HEK293 (cell line): Measurements from ENCODE around the gene ALG12.

Source experiments
- BCL11A ChIP-seq: fragments of 450-650 bp; formaldehyde crosslinking; IDR thresholded peaks from 2 replicates; pipeline ENCODE4 v1.5.1; 2016; ENCODE audit warnings: low read depth, missing biosample characterization, missing genetic modification characterization
- FEZF1 ChIP-seq: fragments of 450-650 bp; formaldehyde crosslinking; IDR thresholded peaks from 2 replicates; pipeline ENCODE4 v1.5.1; 2016; ENCODE audit warnings: missing biosample characterization, missing genetic modification characterization
- GFI1B ChIP-seq: fragments of 450-650 bp; formaldehyde crosslinking; IDR thresholded peaks from 2 replicates; pipeline ENCODE4 v1.5.1; 2016; ENCODE audit warnings: missing biosample characterization, missing genetic modification characterization
- GLI2 ChIP-seq: fragments of 450-650 bp; formaldehyde crosslinking; IDR thresholded peaks from 2 replicates; pipeline ENCODE4; 2017; ENCODE audit warnings: missing biosample characterization, missing genetic modification characterization, low read depth, borderline replicate concordance
- HOXD13 ChIP-seq: sonication (generic); formaldehyde crosslinking; IDR thresholded peaks from 2 replicates; pipeline ENCODE4 v1.8.0; 2022; ENCODE audit warnings: missing genetic modification reagents, borderline replicate concordance
- INSM2 ChIP-seq: fragments of 450-650 bp; formaldehyde crosslinking; IDR thresholded peaks from 2 replicates; pipeline ENCODE4 v1.5.1; 2016; ENCODE audit warnings: missing biosample characterization, missing genetic modification characterization
- KLF10 ChIP-seq: fragments of 450-650 bp; IDR thresholded peaks from 2 replicates; pipeline ENCODE4 v1.5.1; 2018; ENCODE audit warnings: missing biosample characterization, mild to moderate bottlenecking, missing genetic modification characterization
- KLF7 ChIP-seq: fragments of 450-650 bp; formaldehyde crosslinking; IDR thresholded peaks from 2 replicates; pipeline ENCODE4 v1.5.1; 2016; ENCODE audit warnings: missing biosample characterization, missing genetic modification characterization, borderline replicate concordance
- MZF1 ChIP-seq: fragments of 450-650 bp; formaldehyde crosslinking; IDR thresholded peaks from 2 replicates; pipeline ENCODE4 v1.5.1; 2017; ENCODE audit warnings: missing biosample characterization, missing genetic modification characterization, borderline replicate concordance
- SP7 ChIP-seq: fragments of 450-650 bp; formaldehyde crosslinking; IDR thresholded peaks from 2 replicates; pipeline ENCODE4 v1.5.1; 2016; ENCODE audit warnings: missing biosample characterization, missing genetic modification characterization
- ZBTB26 ChIP-seq: fragments of 450-650 bp; formaldehyde crosslinking; optimal IDR thresholded peaks from 2 replicates; pipeline ENCODE3; 2016; ENCODE audit warnings: missing biosample characterization, mild to moderate bottlenecking, missing genetic modification characterization
- ZFHX2 ChIP-seq: fragments of 450-650 bp; formaldehyde crosslinking; conservative IDR thresholded peaks from 2 replicates; pipeline ENCODE4 v1.5.1; 2016; ENCODE audit warnings: missing biosample characterization, missing genetic modification characterization
- ZNF140 ChIP-seq: fragments of 450-650 bp; formaldehyde crosslinking; IDR thresholded peaks from 2 replicates; pipeline ENCODE4 v1.5.1; 2016; ENCODE audit warnings: missing biosample characterization, missing genetic modification characterization
- ZNF157 ChIP-seq: fragments of 450-650 bp; formaldehyde crosslinking; IDR thresholded peaks from 2 replicates; pipeline ENCODE4 v1.5.1; 2016; ENCODE audit warnings: missing biosample characterization, missing genetic modification characterization
- ZNF214 ChIP-seq: fragments of 450-650 bp; formaldehyde crosslinking; IDR thresholded peaks from 2 replicates; pipeline ENCODE4 v1.5.1; 2017; ENCODE audit warnings: missing biosample characterization, mild to moderate bottlenecking, missing genetic modification characterization, borderline replicate concordance
- ZNF23 ChIP-seq: fragments of 450-650 bp; formaldehyde crosslinking; IDR thresholded peaks from 2 replicates; pipeline ENCODE4 v1.5.1; 2016; ENCODE audit warnings: missing biosample characterization, missing genetic modification characterization, borderline replicate concordance
- ZNF266 ChIP-seq: fragments of 450-650 bp; formaldehyde crosslinking; IDR thresholded peaks from 2 replicates; pipeline ENCODE4 v1.5.1; 2016; ENCODE audit warnings: missing biosample characterization, missing genetic modification characterization, low read depth
- ZNF335 ChIP-seq: fragments of 450-650 bp; formaldehyde crosslinking; conservative IDR thresholded peaks from 2 replicates; pipeline ENCODE4 v1.5.1; 2016; ENCODE audit warnings: missing biosample characterization, missing genetic modification characterization
- ZNF341 ChIP-seq: fragments of 450-650 bp; formaldehyde crosslinking; IDR thresholded peaks from 2 replicates; pipeline ENCODE4; 2016; ENCODE audit warnings: low read depth, missing biosample characterization, missing genetic modification characterization
- ZNF37A ChIP-seq: fragments of 450-650 bp; IDR thresholded peaks from 2 replicates; pipeline ENCODE4 v1.5.1; 2018; ENCODE audit warnings: missing biosample characterization, missing genetic modification characterization
- ZNF404 ChIP-seq: fragments of 450-650 bp; formaldehyde crosslinking; IDR thresholded peaks from 2 replicates; pipeline ENCODE4 v1.5.1; 2017; ENCODE audit warnings: missing biosample characterization, missing genetic modification characterization
- ZNF423 ChIP-seq: fragments of 450-650 bp; formaldehyde crosslinking; IDR thresholded peaks from 2 replicates; pipeline ENCODE4 v1.5.1; 2016; ENCODE audit warnings: missing biosample characterization, missing genetic modification characterization
- ZNF560 ChIP-seq: fragments of 450-650 bp; formaldehyde crosslinking; IDR thresholded peaks from 2 replicates; pipeline ENCODE4 v1.5.1; 2017; ENCODE audit warnings: missing biosample characterization, missing genetic modification characterization, borderline replicate concordance
- ZNF621 ChIP-seq: fragments of 450-650 bp; formaldehyde crosslinking; IDR thresholded peaks from 2 replicates; pipeline ENCODE4 v1.5.1; 2017; ENCODE audit warnings: missing biosample characterization, missing genetic modification characterization
- ZNF624 ChIP-seq: fragments of 450-650 bp; formaldehyde crosslinking; IDR thresholded peaks from 2 replicates; pipeline ENCODE4 v1.5.1; 2017; ENCODE audit warnings: missing biosample characterization, missing genetic modification characterization
- ZNF639 ChIP-seq: fragments of 450-650 bp; formaldehyde crosslinking; IDR thresholded peaks from 2 replicates; pipeline ENCODE4 v1.5.1; 2016; ENCODE audit warnings: missing biosample characterization, missing genetic modification characterization
- ZNF654 ChIP-seq: fragments of 450-650 bp; formaldehyde crosslinking; IDR thresholded peaks from 2 replicates; pipeline ENCODE4 v1.5.1; 2016; ENCODE audit warnings: low read depth, missing biosample characterization, missing genetic modification characterization
- ZNF701 ChIP-seq: fragments of 450-650 bp; formaldehyde crosslinking; IDR thresholded peaks from 2 replicates; pipeline ENCODE4 v1.5.1; 2016; ENCODE audit warnings: missing biosample characterization, missing genetic modification characterization
- ZNF707 ChIP-seq: fragments of 450-650 bp; formaldehyde crosslinking; IDR thresholded peaks from 2 replicates; pipeline ENCODE4 v1.5.1; 2016; ENCODE audit warnings: missing biosample characterization, missing genetic modification characterization
- ZNF747 ChIP-seq: fragments of 450-650 bp; formaldehyde crosslinking; IDR thresholded peaks from 2 replicates; pipeline ENCODE4 v1.5.1; 2016; ENCODE audit warnings: missing biosample characterization, missing genetic modification characterization
- ZNF768 ChIP-seq: fragments of 450-650 bp; formaldehyde crosslinking; IDR thresholded peaks from 2 replicates; pipeline ENCODE4 v1.5.1; 2018; ENCODE audit warnings: missing biosample characterization, mild to moderate bottlenecking, missing genetic modification characterization
- ZNF792 ChIP-seq: fragments of 450-650 bp; formaldehyde crosslinking; IDR thresholded peaks from 2 replicates; pipeline ENCODE4 v1.5.1; 2016; ENCODE audit warnings: missing biosample characterization, missing genetic modification characterization
- ZNF843 ChIP-seq: fragments of 450-650 bp; formaldehyde crosslinking; IDR thresholded peaks from 2 replicates; pipeline ENCODE4 v1.5.1; 2016; ENCODE audit warnings: missing biosample characterization, missing genetic modification characterization
- TF ChIP-seq, protein P1 (sequence below): fragments of 450-650 bp; IDR thresholded peaks from 2 replicates; pipeline ENCODE4 v1.5.1; 2018; ENCODE audit warnings: missing biosample characterization, mild to moderate bottlenecking, missing genetic modification characterization
- TF ChIP-seq, protein P2 (sequence below): fragments of 450-650 bp; formaldehyde crosslinking; IDR thresholded peaks from 2 replicates; pipeline ENCODE4 v1.5.1; 2017; ENCODE audit warnings: missing biosample characterization, missing genetic modification characterization

Gene ALG12

DNA sequence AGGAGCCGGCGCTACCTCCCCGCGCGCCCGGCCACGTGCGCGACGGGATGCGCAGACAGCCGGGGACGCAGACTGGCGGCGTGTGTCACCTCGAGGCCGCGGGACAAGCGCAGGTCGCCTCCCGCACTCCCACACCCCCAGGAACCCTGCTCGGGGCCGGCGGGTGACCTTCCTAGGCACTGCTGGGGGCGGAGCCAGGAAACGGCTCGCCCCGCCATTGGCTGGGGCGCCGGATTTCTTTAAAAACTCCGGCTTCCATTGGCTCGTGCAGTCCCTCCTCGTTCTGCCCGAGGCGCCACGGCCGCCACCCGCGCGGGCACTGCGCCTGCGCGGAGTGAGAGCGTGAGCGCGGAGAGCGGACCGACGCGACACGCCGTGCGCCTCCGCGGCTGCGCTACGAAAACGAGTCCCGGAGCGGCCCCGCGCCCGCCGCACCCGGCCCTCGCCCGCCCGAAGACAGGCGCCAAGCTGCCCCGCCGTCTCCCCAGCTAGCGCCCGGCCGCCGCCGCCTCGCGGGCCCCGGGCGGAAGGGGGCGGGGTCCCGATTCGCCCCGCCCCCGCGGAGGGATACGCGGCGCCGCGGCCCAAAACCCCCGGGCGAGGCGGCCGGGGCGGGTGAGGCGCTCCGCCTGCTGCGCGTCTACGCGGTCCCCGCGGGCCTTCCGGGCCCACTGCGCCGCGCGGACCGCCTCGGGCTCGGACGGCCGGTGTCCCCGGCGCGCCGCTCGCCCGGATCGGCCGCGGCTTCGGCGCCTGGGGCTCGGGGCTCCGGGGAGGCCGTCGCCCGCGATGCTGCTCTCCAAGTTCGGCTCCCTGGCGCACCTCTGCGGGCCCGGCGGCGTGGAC is 42.1 kb upstream of the ALG12 start, which contains the start of gene PIM3 (continued):
- TF ChIP-seq SP7 (tag by site-specific recombination) = no peak; the same call in none of the 2 replicates
- no peak for TF ChIP-seq ZNF37A (tag by site-specific recombination)
- TF ChIP-seq KLF7 (tag by site-specific recombination) = no peak; the same call in 1 of the 2 replicates
- no peak for TF ChIP-seq ZNF701 (tag by site-specific recombination)
- TF ChIP-seq ZNF23 = no peak
- peak; percentile 88 for TF ChIP-seq ZBTB26 (tag by site-specific recombination)
- TF ChIP-seq ZNF843 (tag by site-specific recombination) = no peak
- no peak for TF ChIP-seq ZNF639 (tag by site-specific recombination)
- no peak for TF ChIP-seq ZNF157 (tag by site-specific recombination)
- no peak for TF ChIP-seq BCL11A (tag by site-specific recombination)
- TF ChIP-seq INSM2 (tag by site-specific recombination) = no peak
- TF ChIP-seq MZF1 (tag by site-specific recombination) = no peak
- TF ChIP-seq, protein P1, sequence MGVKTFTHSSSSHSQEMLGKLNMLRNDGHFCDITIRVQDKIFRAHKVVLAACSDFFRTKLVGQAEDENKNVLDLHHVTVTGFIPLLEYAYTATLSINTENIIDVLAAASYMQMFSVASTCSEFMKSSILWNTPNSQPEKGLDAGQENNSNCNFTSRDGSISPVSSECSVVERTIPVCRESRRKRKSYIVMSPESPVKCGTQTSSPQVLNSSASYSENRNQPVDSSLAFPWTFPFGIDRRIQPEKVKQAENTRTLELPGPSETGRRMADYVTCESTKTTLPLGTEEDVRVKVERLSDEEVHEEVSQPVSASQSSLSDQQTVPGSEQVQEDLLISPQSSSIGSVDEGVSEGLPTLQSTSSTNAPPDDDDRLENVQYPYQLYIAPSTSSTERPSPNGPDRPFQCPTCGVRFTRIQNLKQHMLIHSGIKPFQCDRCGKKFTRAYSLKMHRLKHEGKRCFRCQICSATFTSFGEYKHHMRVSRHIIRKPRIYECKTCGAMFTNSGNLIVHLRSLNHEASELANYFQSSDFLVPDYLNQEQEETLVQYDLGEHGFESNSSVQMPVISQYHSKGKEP (tag by site-specific recombination) = no peak
- no peak for TF ChIP-seq GFI1B (tag by site-specific recombination)
- TF ChIP-seq KLF10 (tag by site-specific recombination) = peak; percentile 79
- no peak for TF ChIP-seq HOXD13 (CRISPR knock-in tag)
- no peak for TF ChIP-seq ZNF266 (tag by site-specific recombination)
- TF ChIP-seq GLI2 (tag by site-specific recombination) = no peak
- no peak for TF ChIP-seq ZNF624 (tag by site-specific recombination)
- TF ChIP-seq, protein P2, sequence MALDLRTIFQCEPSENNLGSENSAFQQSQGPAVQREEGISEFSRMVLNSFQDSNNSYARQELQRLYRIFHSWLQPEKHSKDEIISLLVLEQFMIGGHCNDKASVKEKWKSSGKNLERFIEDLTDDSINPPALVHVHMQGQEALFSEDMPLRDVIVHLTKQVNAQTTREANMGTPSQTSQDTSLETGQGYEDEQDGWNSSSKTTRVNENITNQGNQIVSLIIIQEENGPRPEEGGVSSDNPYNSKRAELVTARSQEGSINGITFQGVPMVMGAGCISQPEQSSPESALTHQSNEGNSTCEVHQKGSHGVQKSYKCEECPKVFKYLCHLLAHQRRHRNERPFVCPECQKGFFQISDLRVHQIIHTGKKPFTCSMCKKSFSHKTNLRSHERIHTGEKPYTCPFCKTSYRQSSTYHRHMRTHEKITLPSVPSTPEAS (tag by site-specific recombination) = no peak
- peak; percentile 77 for TF ChIP-seq ZFHX2
- TF ChIP-seq ZNF768 (tag by site-specific recombination) = no peak
- TF ChIP-seq ZNF214 (tag by site-specific recombination) = no peak
- TF ChIP-seq ZNF747 (tag by site-specific recombination) = no peak
- no peak for TF ChIP-seq ZNF560 (tag by site-specific recombination)
- no peak; the same call in 1 of the 2 replicates for TF ChIP-seq ZNF341 (tag by site-specific recombination)
- TF ChIP-seq ZNF792 (tag by site-specific recombination) = no peak
- no peak for TF ChIP-seq ZNF621
- no peak for TF ChIP-seq ZNF140
- TF ChIP-seq ZNF654 (tag by site-specific recombination) = no peak
- TF ChIP-seq ZNF423 (tag by site-specific recombination) = no peak
- no peak for TF ChIP-seq FEZF1 (tag by site-specific recombination)
- no peak for TF ChIP-seq ZNF404 (tag by site-specific recombination)
- TF ChIP-seq ZNF335 (tag by site-specific recombination) = no peak
- no peak for TF ChIP-seq ZNF707 (tag by site-specific recombination)
